ENCODE measurements around the gene ESR2. TPM values are rescaled to one million over a fixed set of nuclear protein-coding genes. Genes with fewer than 3 reads are reported as not detected.
"Not testable (repeated sequence)": the region's sequence is repeated elsewhere in the genome, so short reads cannot be mapped to it uniquely, and the experiment has no call there.

The ESR2 gene
- total RNA-seq, 1 donor from 2014 or later = not detected

GRCh38 chr14:64329149-64329548, 35.0 kb upstream of the ESR2 start:
- no peaks in the 10 kb centered on the region for H3K4me1 Mint-ChIP-seq (ENCODE audit: unreplicated experiment)
- no peak for TF ChIP-seq CTCF (IDR thresholded peaks at IDR 0.05; ENCODE audit: unreplicated experiment)
- H3K27me3 Mint-ChIP-seq (ENCODE audit: unreplicated experiment) = no peaks in the 10 kb centered on the region
- H3K4me3 Mint-ChIP-seq (ENCODE audit: unreplicated experiment) = no peak overlapping the region
- no peaks in the 10 kb centered on the region for H3K36me3 Mint-ChIP-seq (ENCODE audit: low read depth, unreplicated experiment)
- no peak overlapping the region for H3K27ac Mint-ChIP-seq (ENCODE audit: unreplicated experiment)
- H3K9me3 Mint-ChIP-seq (ENCODE audit: unreplicated experiment) = no peaks in the 10 kb centered on the region
- DNase-seq (ENCODE audit: low spot score) = no peak

- Mint-ChIP-seq H3K4me3 (ENCODE audit: unreplicated experiment) (no peak overlapping the region), H3K27ac (ENCODE audit: unreplicated experiment) (no peak overlapping the region), H3K9me3 (ENCODE audit: unreplicated experiment) (no peaks in the 10 kb centered on the region), H3K36me3 (ENCODE audit: low read depth, unreplicated experiment) (no peaks in the 10 kb centered on the region), H3K4me1 (ENCODE audit: unreplicated experiment) (no peaks in the 10 kb centered on the region), H3K27me3 (ENCODE audit: unreplicated experiment) (no peaks in the 10 kb centered on the region)
- TF ChIP-seq CTCF (IDR thresholded peaks at IDR 0.05; ENCODE audit: unreplicated experiment) = no peak
- DNase-seq (ENCODE audit: low spot score) = no peak
These were observed 32.3 kb upstream of the ESR2 start for GRCh38 chr14:64326502-64326901.

GRCh38 chr14:64324895-64325294, 30.7 kb upstream of the ESR2 start:
- Mint-ChIP-seq H3K36me3 (ENCODE audit: low read depth, unreplicated experiment) (no peaks in the 10 kb centered on the region), H3K4me3 (ENCODE audit: unreplicated experiment) (no peak overlapping the region), H3K4me1 (ENCODE audit: unreplicated experiment) (no peaks in the 10 kb centered on the region), H3K27ac (ENCODE audit: unreplicated experiment) (no peak overlapping the region), H3K27me3 (ENCODE audit: unreplicated experiment) (no peaks in the 10 kb centered on the region), H3K9me3 (ENCODE audit: unreplicated experiment) (no peaks in the 10 kb centered on the region)
- DNase-seq (ENCODE audit: low spot score) = no peak
- TF ChIP-seq CTCF (IDR thresholded peaks at IDR 0.05; ENCODE audit: unreplicated experiment) = no peak

GRCh38 chr14:64324461-64324860, 30.3 kb upstream of the ESR2 start:
- H3K4me3 Mint-ChIP-seq (ENCODE audit: unreplicated experiment) = no peak overlapping the region
- H3K27ac Mint-ChIP-seq (ENCODE audit: unreplicated experiment) = peak overlapping the region; percentile 32
- no peak for DNase-seq (ENCODE audit: low spot score)
- no peak for TF ChIP-seq CTCF (IDR thresholded peaks at IDR 0.05; ENCODE audit: unreplicated experiment)
- no peaks in the 10 kb centered on the region for H3K27me3 Mint-ChIP-seq (ENCODE audit: unreplicated experiment)
- no peaks in the 10 kb centered on the region for H3K9me3 Mint-ChIP-seq (ENCODE audit: unreplicated experiment)
- no peaks in the 10 kb centered on the region for H3K4me1 Mint-ChIP-seq (ENCODE audit: unreplicated experiment)
- no peaks in the 10 kb centered on the region for H3K36me3 Mint-ChIP-seq (ENCODE audit: low read depth, unreplicated experiment)

GRCh38 chr14:64320362-64320761, 26.2 kb upstream of the ESR2 start:
- DNase-seq (ENCODE audit: low spot score) = not testable (repeated sequence)

GRCh38 chr14:64318695-64319094, 24.5 kb upstream of the ESR2 start:
- not testable (repeated sequence) for DNase-seq (ENCODE audit: low spot score); H3K4me3 Mint-ChIP-seq (ENCODE audit: unreplicated experiment); H3K4me1 Mint-ChIP-seq (ENCODE audit: unreplicated experiment); H3K27me3 Mint-ChIP-seq (ENCODE audit: unreplicated experiment); H3K9me3 Mint-ChIP-seq (ENCODE audit: unreplicated experiment); H3K36me3 Mint-ChIP-seq (ENCODE audit: low read depth, unreplicated experiment); H3K27ac Mint-ChIP-seq (ENCODE audit: unreplicated experiment)

More at GRCh38 chr14:64320362-64320761, 26.2 kb upstream of the ESR2 start:
- not testable (repeated sequence) for H3K27ac Mint-ChIP-seq (ENCODE audit: unreplicated experiment); H3K4me1 Mint-ChIP-seq (ENCODE audit: unreplicated experiment); H3K27me3 Mint-ChIP-seq (ENCODE audit: unreplicated experiment); H3K4me3 Mint-ChIP-seq (ENCODE audit: unreplicated experiment); H3K9me3 Mint-ChIP-seq (ENCODE audit: unreplicated experiment); H3K36me3 Mint-ChIP-seq (ENCODE audit: low read depth, unreplicated experiment)
